GM12878 (cell line): ENCODE results near the gene GRIK3. TPM values are rescaled to one million over a fixed set of nuclear protein-coding genes. Genes with fewer than 3 reads are reported as not detected.
A peak's percentile ranks its signal among the peaks of the same experiment; 100 is the strongest.

Experiments
- ATAC-seq: fragments of 200-7000 bp; cut with Tn5 transposase; 3 replicates; pipeline ENCODE4 v1.9.1; 2020; ENCODE audit warnings: mild to moderate bottlenecking, moderate library complexity
- BruUV-seq: library from RNA; stranded (reverse); fragments of 400-500 nt; replicated peaks from 2 replicates; lab custom pipeline; 2021; lab: Mats Ljungman, UMichigan
- CTCF ChIA-PET: fragments of 300-600 bp; sonication (Branson Sonifier 250); formaldehyde crosslinking; extraction: SDS; loops from one replicate; lab custom pipeline; 2021; ENCODE audit warnings: inconsistent platforms; lab: Yijun Ruan, JAX
- POLR2A ChIA-PET: fragments of 350-600 bp; formaldehyde crosslinking; extraction: SDS; loops from one replicate; lab custom pipeline; 2021; ENCODE audit warnings: inconsistent platforms; lab: Charles Lee
- RAD21 ChIA-PET: fragments of 300-600 bp; sonication (Branson Sonifier 250); formaldehyde crosslinking; loops from one replicate; lab custom pipeline; 2023; ENCODE audit warnings: antibody characterized with exemption; ENCODE audit not compliant: unreplicated experiment; lab: Charles Lee
- SMC1A ChIA-PET: fragments of 300-600 bp; sonication (Branson Sonifier 250); formaldehyde crosslinking; loops from one replicate; lab custom pipeline; 2023; ENCODE audit not compliant: unreplicated experiment, uncharacterized antibody; lab: Charles Lee
- DNase-seq: peaks from one replicate; pipeline ENCODE4 v3.0.0-alpha.2; 2011; ENCODE audit warnings: low read depth, low spot score
- FAIRE-seq: peaks from 3 replicates; lab custom pipeline; 2011; peaks lifted over from hg19 to GRCh38; lab: Jason Lieb, UNC
- H2AFZ ChIP-seq: 2 replicates; pipeline ENCODE4 v1.6.0; 2011; ENCODE audit warnings: low read depth, low read length, control low read depth; ENCODE audit not compliant: control insufficient read depth
- H3K27ac ChIP-seq: 2 replicates; pipeline ENCODE4 v1.5.1; 2011; ENCODE audit warnings: control low read depth; ENCODE audit not compliant: control insufficient read depth, insufficient read depth
- H3K27me3 ChIP-seq, 2 experiments: replicated peaks in 1 of 2; 2 replicates each; pipeline versions ENCODE4 v1.6.0 to v1.6.1; 2011; ENCODE audit warnings: low read length in 1 of 2; ENCODE audit not compliant: control insufficient read depth in 2 of 2, insufficient read depth in 2 of 2
- H3K36me3 ChIP-seq, 2 experiments: 2 replicates each; pipeline ENCODE4 v1.5.1; 2011; ENCODE audit warnings: low read length in 1 of 2; ENCODE audit not compliant: control insufficient read depth in 2 of 2, insufficient read depth in 2 of 2
- H3K4me1 ChIP-seq: 2 replicates; pipeline ENCODE4 v1.6.1; 2011; ENCODE audit warnings: mild to moderate bottlenecking, low read length, moderate library complexity, mixed read lengths; ENCODE audit not compliant: control insufficient read depth, insufficient read depth
- H3K4me2 ChIP-seq: 2 replicates; pipeline ENCODE4 v1.6.0; 2011; ENCODE audit warnings: control low read depth; ENCODE audit not compliant: control insufficient read depth, insufficient read depth
- H3K4me3 ChIP-seq: fragments of 200-600 bp; sonication (generic); 2 replicates; pipeline ENCODE4 v1.5.1; 2016
- H3K79me2 ChIP-seq: 2 replicates; pipeline ENCODE4 v1.6.0; 2011; ENCODE audit warnings: low read length; ENCODE audit not compliant: control insufficient read depth, insufficient read depth
- H3K9ac ChIP-seq: 2 replicates; pipeline ENCODE4 v1.8.0; 2011; ENCODE audit warnings: low read length, control low read depth, mixed read lengths; ENCODE audit not compliant: control insufficient read depth, insufficient read depth
- H3K9me3 ChIP-seq: replicated peaks from 3 replicates; pipeline ENCODE4 v1.5.1; 2011; ENCODE audit warnings: mild to moderate bottlenecking, low read length; ENCODE audit not compliant: control insufficient read depth, insufficient read depth
- H4K20me1 ChIP-seq: 2 replicates; pipeline ENCODE4 v1.6.0; 2011; ENCODE audit not compliant: control insufficient read depth, insufficient read depth
- CBX5 ChIP-seq: sonication (generic); IDR thresholded peaks from 2 replicates; pipeline ENCODE4 v1.6.1; 2016; ENCODE audit warnings: low read depth, moderate library complexity, mild to moderate bottlenecking, inconsistent platforms
- EZH2 ChIP-seq: IDR thresholded peaks from 2 replicates; pipeline ENCODE4 v1.6.1; 2012; ENCODE audit warnings: low read depth, mild to moderate bottlenecking, control low read depth, inconsistent platforms, low read length, borderline replicate concordance; ENCODE audit not compliant: control insufficient read depth
- IRF5 ChIP-seq: fragments of 450-650 bp; IDR thresholded peaks from 2 replicates; pipeline ENCODE4 v1.6.1; 2017; ENCODE audit warnings: borderline replicate concordance
- SMARCA5 ChIP-seq: fragments of 450-650 bp; IDR thresholded peaks from 2 replicates; pipeline ENCODE4 v1.6.1; 2017; ENCODE audit warnings: mild to moderate bottlenecking
- USF1 ChIP-seq: IDR thresholded peaks from 2 replicates; pipeline ENCODE4 v1.6.1; 2011; ENCODE audit warnings: borderline replicate concordance, low read depth, mild to moderate bottlenecking, moderate library complexity, mixed read lengths, low read length; ENCODE audit not compliant: insufficient read depth; ENCODE audit errors: extremely low read length
- WGBS: methylation state at CpG from one replicate; pipeline ENCODE4 v1.1.6; 2016; ENCODE audit warnings: low lambda C conversion rate; ENCODE audit not compliant: insufficient replicate concordance, insufficient coverage; ENCODE audit errors: missing lambda C conversion rate; 5-methylcytosine and 5-hydroxymethylcytosine counted together
- in situ Hi-C: fragments of 300-500 bp; cut with MboI; formaldehyde crosslinking; loops from 9 replicates; pipeline ENCODE4 v1.14.3; 2018; ENCODE audit warnings: mixed read lengths
- intact Hi-C: fragments of 100-400 bp; cut with micrococcal nuclease; formaldehyde crosslinking; loops from one replicate; pipeline ENCODE4 v1.14.2; 2022; ENCODE audit not compliant: unreplicated experiment
- polyA plus RNA-seq, 11 experiments: library from polyadenylated mRNA; depleted of rRNA in 4 of 11; unstranded in 6 of 11; stranded (reverse) in 5 of 11; fragments of >200 nt; fragmentation: Nextera tagmentation in 4 of 11; fragmentation: Illumina TruSeq in 1 of 11; extraction: Ambion mirVana in 4 of 11; extraction: Trizol in 1 of 11; gene quantifications; 1 replicate in 1 of 11; 2 replicates in 10 of 11; pipeline versions ENCODE4 v1.2.1 to v1.2.3, GENCODE V29; 2011 to 2016; ENCODE audit warnings: inconsistent platforms in 2 of 11, missing spikeins in 2 of 11, low read depth in 1 of 11
- total RNA-seq, 4 experiments: library from RNA; depleted of rRNA in 3 of 4; stranded (reverse); fragments of >200 nt in 3 of 4; fragmentation: Illumina TruSeq in 1 of 4; extraction: Trizol in 1 of 4; gene quantifications; 2 replicates each; pipeline versions ENCODE4 v1.2.1 to v1.2.3, GENCODE V29; 2013 to 2021

GRIK3 gene
- total and polyA plus RNA-seq, 10 of the 15 experiments (the other 5 are each of a cell fraction or from before 2014, with no cell fraction given): not detected

DNA sequence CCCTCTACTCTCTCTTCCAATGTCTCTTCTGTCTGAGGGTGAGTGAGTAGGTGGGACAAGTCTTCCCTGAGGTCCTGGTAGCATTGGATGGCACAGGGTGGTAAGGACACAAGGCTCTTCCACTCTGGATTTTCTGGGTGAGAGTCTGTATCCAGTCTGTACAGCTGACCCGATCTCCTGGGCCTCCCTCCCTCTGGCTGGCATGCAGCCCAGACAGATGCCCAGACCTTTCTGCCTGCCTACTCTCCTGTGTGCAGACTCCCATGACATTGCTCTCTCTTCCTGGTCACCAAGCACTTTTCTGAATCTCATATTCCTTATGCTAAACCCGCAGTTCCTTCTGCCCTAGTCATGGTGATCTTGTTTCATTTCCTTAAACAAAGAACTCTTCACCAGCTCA is 100.3 kb downstream of the GRIK3 start (continued):
- no peak for TF ChIP-seq CBX5

GRCh38 chr1:36927826-36928225 is 106.5 kb downstream of the GRIK3 start:
- Histone ChIP-seq H3K36me3 (no peaks in the 10 kb centered on the region), H3K4me1 (no peaks in the 10 kb centered on the region), H3K9ac (no peak overlapping the region), H2AFZ (no peak overlapping the region), H3K79me2 (no peaks in the 10 kb centered on the region), H4K20me1 (no peaks in the 10 kb centered on the region), H3K27me3 (no peaks in the 10 kb centered on the region; a peak in 1 of 4 replicates), H3K4me2 (no peak overlapping the region), H3K27ac (no peak overlapping the region), H3K9me3 (no peaks in the 10 kb centered on the region), H3K4me3 (no peak overlapping the region)
- intact Hi-C loops: no loop called here
- ChIA-PET POLR2A (no interaction called here), SMC1A (interaction anchor here (1.1 kb wide), 1 partner anchor 363 kb away, joined by 3 read pairs; no protein-coding TSS in a partner anchor), CTCF (no interaction called here), RAD21 (no interaction called here)
- DNase-seq (no peak), ATAC-seq (no peak), FAIRE-seq (no peak)
- TF ChIP-seq EZH2: no peak
- TF ChIP-seq USF1: peak; percentile 15
- no peak for TF ChIP-seq IRF5
- TF ChIP-seq SMARCA5: no peak
- 16% methylated on average over 8 of the region's 8 CpGs for WGBS
- in situ Hi-C loops: no loop called here
- BruUV-seq: no TSS peak
